Measurements from ENCODE around the gene LPAR2. TPM values are rescaled to one million over a fixed set of nuclear protein-coding genes. Genes with fewer than 3 reads are reported as not detected.
"Not testable (repeated sequence)": the region's sequence is repeated elsewhere in the genome, so short reads cannot be mapped to it uniquely, and the experiment has no call there.

LPAR2 gene
- total RNA-seq, 1 experiment from 2014 or later: 22.0 TPM

DNA sequence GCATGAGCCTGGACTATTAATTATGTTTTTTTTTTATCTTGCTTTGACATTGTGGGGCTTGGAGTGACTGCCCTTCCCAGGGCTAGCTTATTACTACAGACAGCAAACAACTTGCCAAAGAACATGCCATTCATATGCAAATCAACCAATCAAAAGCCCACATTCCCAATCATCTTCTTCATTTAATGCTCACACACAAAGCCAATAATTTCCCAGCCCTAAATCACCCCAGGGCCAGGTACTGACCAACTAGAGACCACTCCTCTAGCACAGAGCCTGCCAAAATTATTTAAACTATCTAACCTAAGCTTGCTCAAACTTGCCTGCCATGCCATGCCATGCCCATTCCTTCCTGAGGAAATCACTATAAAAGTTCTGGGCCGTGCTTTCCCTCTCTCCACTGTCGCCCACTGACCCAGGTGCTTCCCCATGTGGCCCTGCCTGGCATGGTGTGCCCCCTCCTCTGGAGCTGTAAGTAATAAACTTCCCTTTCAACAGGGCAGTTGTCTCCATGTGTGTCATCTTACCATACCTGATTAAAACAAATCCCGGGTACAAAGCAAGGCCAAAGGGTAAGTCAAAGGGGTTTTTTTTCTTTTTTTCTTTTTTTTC, 25.2 kb downstream of the LPAR2 start:
- Histone ChIP-seq H3K36me3 (ENCODE audit: insufficient read depth, low read length) (no peaks in the 10 kb centered on the region), H3K9me2 (replicated peaks; ENCODE audit: insufficient read depth, low read length) (no peaks in the 10 kb centered on the region), H3K9me3 (ENCODE audit: low read length) (no peaks in the 10 kb centered on the region), H3K9ac (ENCODE audit: low read length) (no peak overlapping the region), H3K27me3 (ENCODE audit: low read length) (no peaks in the 10 kb centered on the region; the same call in 1 of the 2 replicates), H3K4me1 (ENCODE audit: low read length) (peaks cover 2% of the 10 kb centered on the region; the same call in 1 of the 2 replicates), H3K27ac (ENCODE audit: low read length) (no peak overlapping the region), H3K4me3 (ENCODE audit: low read length) (no peak overlapping the region), H2AFZ (ENCODE audit: low read length) (no peak overlapping the region), H3K4me2 (ENCODE audit: low read depth, low read length, poor library complexity, severe bottlenecking) (no peak overlapping the region), H4K20me1 (ENCODE audit: insufficient read depth, low read depth, low read length) (no peaks in the 10 kb centered on the region), H3K79me2 (ENCODE audit: low read length) (no peaks in the 10 kb centered on the region)
- no peak for DNase-seq

DNA sequence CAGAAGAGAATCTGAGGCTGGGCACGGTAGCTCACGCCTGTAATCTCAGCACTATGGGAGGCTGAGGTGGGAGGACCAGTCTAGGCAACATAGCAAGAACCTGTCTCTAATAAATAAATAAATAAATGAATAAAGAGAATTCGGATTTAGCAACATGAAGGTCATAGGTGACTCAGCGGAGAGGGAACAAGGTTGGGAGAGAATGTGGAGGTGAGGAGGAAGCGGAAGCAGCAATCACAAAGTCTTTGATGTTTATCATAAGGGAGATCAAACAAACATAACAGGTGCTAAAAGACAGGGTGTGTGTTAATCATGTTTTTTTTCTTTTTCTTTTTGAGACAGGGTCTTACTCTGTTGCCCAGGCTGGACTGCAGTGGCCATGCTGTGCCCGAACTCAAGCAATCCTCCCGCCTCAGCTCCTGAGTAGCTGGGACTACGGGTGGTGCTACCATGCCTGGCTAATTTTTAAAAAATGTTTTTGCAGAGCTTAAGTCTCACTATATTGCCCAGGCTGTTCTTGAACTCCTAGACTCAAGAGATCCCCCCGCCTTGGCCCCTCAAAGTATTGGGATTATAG, 25.8 kb downstream of the LPAR2 start:
- Histone ChIP-seq H2AFZ (ENCODE audit: low read length) (no peak overlapping the region), H3K4me1 (ENCODE audit: low read length) (peaks cover 5% of the 10 kb centered on the region; the same call in 1 of the 2 replicates), H3K4me2 (ENCODE audit: low read depth, low read length, poor library complexity, severe bottlenecking) (no peak overlapping the region), H4K20me1 (ENCODE audit: insufficient read depth, low read depth, low read length) (no peaks in the 10 kb centered on the region), H3K9me3 (ENCODE audit: low read length) (no peaks in the 10 kb centered on the region), H3K9me2 (replicated peaks; ENCODE audit: insufficient read depth, low read length) (no peaks in the 10 kb centered on the region), H3K27ac (ENCODE audit: low read length) (no peak overlapping the region), H3K36me3 (ENCODE audit: insufficient read depth, low read length) (no peaks in the 10 kb centered on the region), H3K27me3 (ENCODE audit: low read length) (no peaks in the 10 kb centered on the region; the same call in 1 of the 2 replicates), H3K79me2 (ENCODE audit: low read length) (no peaks in the 10 kb centered on the region), H3K9ac (ENCODE audit: low read length) (no peak overlapping the region), H3K4me3 (ENCODE audit: low read length) (no peak overlapping the region)
- DNase-seq: no peak

DNA sequence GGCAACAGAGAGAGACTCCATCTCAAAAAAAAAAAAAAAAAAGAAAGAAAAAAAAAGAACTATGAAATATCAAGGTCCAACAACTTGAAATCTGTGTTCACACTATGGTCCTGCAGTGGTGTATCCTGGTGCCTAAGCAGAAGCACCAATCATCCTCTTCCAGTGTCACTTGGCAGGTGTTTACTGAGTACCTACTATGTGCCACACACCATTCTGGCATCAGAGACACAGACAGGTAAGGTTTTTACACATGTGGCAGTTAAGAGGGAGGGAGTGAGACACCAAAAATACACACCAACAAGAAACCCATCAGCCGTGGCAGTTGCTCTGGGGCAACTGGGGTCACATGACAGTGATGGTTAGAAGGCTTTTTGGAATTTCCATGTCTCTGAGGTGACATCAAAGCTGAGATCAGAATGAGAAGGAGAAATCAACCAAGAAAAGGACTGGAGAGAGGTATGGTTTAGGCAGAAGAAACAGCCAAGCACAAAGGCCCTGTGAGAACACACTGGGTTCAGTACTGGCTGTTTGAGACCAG, 27.2 kb downstream of the LPAR2 start:
- no peak overlapping the region for H3K4me3 ChIP-seq (ENCODE audit: low read length)
- no peaks in the 10 kb centered on the region for H3K9me2 ChIP-seq (replicated peaks; ENCODE audit: insufficient read depth, low read length)
- H3K4me2 ChIP-seq (ENCODE audit: low read depth, low read length, poor library complexity, severe bottlenecking): no peak overlapping the region
- H4K20me1 ChIP-seq (ENCODE audit: insufficient read depth, low read depth, low read length): no peaks in the 10 kb centered on the region
- H3K79me2 ChIP-seq (ENCODE audit: low read length): no peaks in the 10 kb centered on the region
- H3K9ac ChIP-seq (ENCODE audit: low read length): no peak overlapping the region
- H3K9me3 ChIP-seq (ENCODE audit: low read length): no peaks in the 10 kb centered on the region
- peaks cover 5% of the 10 kb centered on the region; the same call in 1 of the 2 replicates for H3K4me1 ChIP-seq (ENCODE audit: low read length)
- no peak for DNase-seq
- H3K27ac ChIP-seq (ENCODE audit: low read length): no peak overlapping the region
- H3K27me3 ChIP-seq (ENCODE audit: low read length): no peaks in the 10 kb centered on the region; the same call in 1 of the 2 replicates
- no peaks in the 10 kb centered on the region for H3K36me3 ChIP-seq (ENCODE audit: insufficient read depth, low read length)
- H2AFZ ChIP-seq (ENCODE audit: low read length): no peak overlapping the region

GRCh38 chr19:19598728-19599451, 29.1 kb downstream of the LPAR2 start:
- not testable (repeated sequence) for H3K27ac ChIP-seq (ENCODE audit: low read length); H3K4me2 ChIP-seq (ENCODE audit: low read depth, low read length, poor library complexity, severe bottlenecking); H3K4me1 ChIP-seq (ENCODE audit: low read length); H3K9ac ChIP-seq (ENCODE audit: low read length); H3K9me2 ChIP-seq (replicated peaks; ENCODE audit: insufficient read depth, low read length); H3K9me3 ChIP-seq (ENCODE audit: low read length); DNase-seq; H2AFZ ChIP-seq (ENCODE audit: low read length); H3K4me3 ChIP-seq (ENCODE audit: low read length); H3K27me3 ChIP-seq (ENCODE audit: low read length); H3K36me3 ChIP-seq (ENCODE audit: insufficient read depth, low read length); H3K79me2 ChIP-seq (ENCODE audit: low read length); H4K20me1 ChIP-seq (ENCODE audit: insufficient read depth, low read depth, low read length)

DNA sequence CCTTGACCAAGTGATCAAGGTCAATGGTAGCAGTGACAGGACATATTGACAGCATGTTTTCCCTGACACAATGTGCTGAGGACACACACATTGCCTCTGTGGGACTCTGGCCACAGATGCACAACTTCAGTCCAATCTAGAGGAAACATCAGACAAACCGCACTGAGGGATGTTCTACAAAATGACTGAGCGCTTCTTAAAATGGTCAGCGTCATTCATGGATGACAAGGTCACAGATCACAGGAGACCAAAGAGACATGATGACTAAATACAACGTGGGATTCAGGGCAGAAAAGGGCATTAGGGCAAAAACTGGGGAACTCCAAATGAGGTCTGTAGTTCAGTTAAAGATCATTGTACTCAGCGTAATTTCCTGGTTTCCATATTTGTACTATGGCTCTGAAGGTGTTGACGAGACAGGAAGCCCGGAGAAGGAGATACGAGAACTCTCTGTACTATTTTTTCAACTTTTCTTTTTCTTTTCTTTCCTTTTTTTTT, 30.2 kb downstream of the LPAR2 start:
- no peak for DNase-seq
- Histone ChIP-seq H3K27me3 (ENCODE audit: low read length) (no peaks in the 10 kb centered on the region; the same call in 1 of the 2 replicates), H3K4me1 (ENCODE audit: low read length) (peaks cover 5% of the 10 kb centered on the region; the same call in 1 of the 2 replicates), H3K4me2 (ENCODE audit: low read depth, low read length, poor library complexity, severe bottlenecking) (peak overlapping the region; percentile 20), H3K27ac (ENCODE audit: low read length) (no peak overlapping the region), H3K9me3 (ENCODE audit: low read length) (no peaks in the 10 kb centered on the region), H4K20me1 (ENCODE audit: insufficient read depth, low read depth, low read length) (no peaks in the 10 kb centered on the region), H3K36me3 (ENCODE audit: insufficient read depth, low read length) (no peaks in the 10 kb centered on the region), H3K79me2 (ENCODE audit: low read length) (no peaks in the 10 kb centered on the region), H3K9me2 (replicated peaks; ENCODE audit: insufficient read depth, low read length) (no peaks in the 10 kb centered on the region), H2AFZ (ENCODE audit: low read length) (peak overlapping the region; percentile 37; the same call in 1 of the 2 replicates), H3K4me3 (ENCODE audit: low read length) (no peak overlapping the region), H3K9ac (ENCODE audit: low read length) (no peak overlapping the region)

GRCh38 chr19:19595171-19595701, 32.8 kb downstream of the LPAR2 start:
- Histone ChIP-seq H3K4me2 (ENCODE audit: low read depth, low read length, poor library complexity, severe bottlenecking) (no peak overlapping the region), H3K4me1 (ENCODE audit: low read length) (peaks cover 9% of the 10 kb centered on the region), H3K9me2 (replicated peaks; ENCODE audit: insufficient read depth, low read length) (no peaks in the 10 kb centered on the region), H4K20me1 (ENCODE audit: insufficient read depth, low read depth, low read length) (no peaks in the 10 kb centered on the region), H3K27ac (ENCODE audit: low read length) (no peak overlapping the region), H3K79me2 (ENCODE audit: low read length) (no peaks in the 10 kb centered on the region), H2AFZ (ENCODE audit: low read length) (no peak overlapping the region), H3K27me3 (ENCODE audit: low read length) (no peaks in the 10 kb centered on the region; the same call in 1 of the 2 replicates), H3K4me3 (ENCODE audit: low read length) (no peak overlapping the region), H3K9ac (ENCODE audit: low read length) (no peak overlapping the region), H3K36me3 (ENCODE audit: insufficient read depth, low read length) (no peaks in the 10 kb centered on the region), H3K9me3 (ENCODE audit: low read length) (no peaks in the 10 kb centered on the region)
- no peak for DNase-seq

GRCh38 chr19:19594381-19594780, 33.6 kb downstream of the LPAR2 start:
- Histone ChIP-seq H4K20me1 (ENCODE audit: insufficient read depth, low read depth, low read length) (no peaks in the 10 kb centered on the region), H3K9me3 (ENCODE audit: low read length) (no peaks in the 10 kb centered on the region), H2AFZ (ENCODE audit: low read length) (no peak overlapping the region), H3K9ac (ENCODE audit: low read length) (no peak overlapping the region), H3K79me2 (ENCODE audit: low read length) (no peaks in the 10 kb centered on the region), H3K9me2 (replicated peaks; ENCODE audit: insufficient read depth, low read length) (no peaks in the 10 kb centered on the region), H3K4me3 (ENCODE audit: low read length) (no peak overlapping the region), H3K27me3 (ENCODE audit: low read length) (no peaks in the 10 kb centered on the region; the same call in 1 of the 2 replicates), H3K4me1 (ENCODE audit: low read length) (peaks cover 9% of the 10 kb centered on the region), H3K36me3 (ENCODE audit: insufficient read depth, low read length) (no peaks in the 10 kb centered on the region), H3K27ac (ENCODE audit: low read length) (no peak overlapping the region), H3K4me2 (ENCODE audit: low read depth, low read length, poor library complexity, severe bottlenecking) (no peak overlapping the region)
- DNase-seq: no peak

- H3K27me3 ChIP-seq (ENCODE audit: low read length): no peaks in the 10 kb centered on the region; the same call in 1 of the 2 replicates
- H3K79me2 ChIP-seq (ENCODE audit: low read length): no peaks in the 10 kb centered on the region
- H4K20me1 ChIP-seq (ENCODE audit: insufficient read depth, low read depth, low read length): no peaks in the 10 kb centered on the region
- H3K9me3 ChIP-seq (ENCODE audit: low read length): no peaks in the 10 kb centered on the region
- no peak overlapping the region for H3K4me3 ChIP-seq (ENCODE audit: low read length)
- DNase-seq: no peak
- no peak overlapping the region for H3K27ac ChIP-seq (ENCODE audit: low read length)
- H3K9me2 ChIP-seq (replicated peaks; ENCODE audit: insufficient read depth, low read length): no peaks in the 10 kb centered on the region
- peaks cover 6% of the 10 kb centered on the region for H3K4me1 ChIP-seq (ENCODE audit: low read length)
- no peak overlapping the region for H3K9ac ChIP-seq (ENCODE audit: low read length)
- no peak overlapping the region for H3K4me2 ChIP-seq (ENCODE audit: low read depth, low read length, poor library complexity, severe bottlenecking)
- H2AFZ ChIP-seq (ENCODE audit: low read length): no peak overlapping the region
- no peaks in the 10 kb centered on the region for H3K36me3 ChIP-seq (ENCODE audit: insufficient read depth, low read length)
Observed at GRCh38 chr19:19592690-19593089, 35.3 kb downstream of the LPAR2 start.
